Astrocyte (in vitro differentiated cells and primary cell): ENCODE data around the gene CARTPT. TPM values are rescaled to one million over a fixed set of nuclear protein-coding genes. Genes with fewer than 3 reads are reported as not detected.

Experiments
- DNase-seq: peaks from one replicate; pipeline ENCODE4 v3.0.0-alpha.2; 2010; ENCODE audit warnings: low read depth
- FAIRE-seq: peaks from 2 replicates; lab custom pipeline; 2011; peaks lifted over from hg19 to GRCh38; lab: Jason Lieb, UNC
- H2AFZ ChIP-seq: 2 replicates; pipeline ENCODE4 v1.6.0; 2012; ENCODE audit warnings: low read depth, low read length, inconsistent platforms
- H3K27ac ChIP-seq: 2 replicates; pipeline ENCODE4 v1.5.1; 2011; ENCODE audit warnings: low read depth, low read length, inconsistent platforms
- H3K27me3 ChIP-seq: 2 replicates; pipeline ENCODE4 v1.6.0; 2011; ENCODE audit warnings: low read length, inconsistent platforms; ENCODE audit not compliant: insufficient read depth
- H3K36me3 ChIP-seq: 2 replicates; pipeline ENCODE4 v1.5.1; 2011; ENCODE audit warnings: low read length, inconsistent platforms; ENCODE audit not compliant: insufficient read depth
- H3K4me1 ChIP-seq: 2 replicates; pipeline ENCODE4 v1.5.1; 2011; ENCODE audit warnings: low read length, inconsistent platforms; ENCODE audit not compliant: insufficient read depth
- H3K4me2 ChIP-seq: 2 replicates; pipeline ENCODE4 v1.6.0; 2012; ENCODE audit warnings: low read length, inconsistent platforms
- H3K4me3 ChIP-seq: 2 replicates; pipeline ENCODE4 v1.5.1; 2011; ENCODE audit warnings: low read depth, mild to moderate bottlenecking, low read length, inconsistent platforms; ENCODE audit not compliant: insufficient read depth
- H3K79me2 ChIP-seq: 2 replicates; pipeline ENCODE4 v1.6.0; 2012; ENCODE audit warnings: mild to moderate bottlenecking, low read length, inconsistent platforms; ENCODE audit not compliant: insufficient read depth
- H3K9ac ChIP-seq: 2 replicates; pipeline ENCODE4 v1.6.0; 2012; ENCODE audit warnings: mild to moderate bottlenecking, low read length, inconsistent platforms
- H3K9me3 ChIP-seq: 2 replicates; pipeline ENCODE4 v1.5.1; 2012; ENCODE audit warnings: low read depth, mild to moderate bottlenecking, low read length, inconsistent platforms; ENCODE audit not compliant: insufficient read depth
- H4K20me1 ChIP-seq: 2 replicates; pipeline ENCODE4 v1.6.0; 2012; ENCODE audit warnings: low read length, inconsistent platforms; ENCODE audit not compliant: insufficient read depth
- H3K27ac Mint-ChIP-seq: one replicate; pipeline ENCODE4 v1.8.0; 2021; ENCODE audit warnings: mild to moderate bottlenecking, mixed read lengths; ENCODE audit not compliant: unreplicated experiment
- H3K27me3 Mint-ChIP-seq: one replicate; pipeline ENCODE4 v1.8.0; 2021; ENCODE audit warnings: low read depth, mixed read lengths; ENCODE audit not compliant: unreplicated experiment
- H3K36me3 Mint-ChIP-seq: one replicate; pipeline ENCODE4 v1.8.0; 2021; ENCODE audit warnings: low read depth, mixed read lengths; ENCODE audit not compliant: unreplicated experiment
- H3K4me1 Mint-ChIP-seq: one replicate; pipeline ENCODE4 v1.8.0; 2021; ENCODE audit warnings: low read depth, mixed read lengths; ENCODE audit not compliant: unreplicated experiment
- H3K4me3 Mint-ChIP-seq: one replicate; pipeline ENCODE4 v1.8.0; 2021; ENCODE audit warnings: mild to moderate bottlenecking, moderate library complexity, mixed read lengths; ENCODE audit not compliant: unreplicated experiment
- H3K9me3 Mint-ChIP-seq: one replicate; pipeline ENCODE4 v1.8.0; 2021; ENCODE audit warnings: mild to moderate bottlenecking, mixed read lengths; ENCODE audit not compliant: unreplicated experiment
- EZH2 ChIP-seq: IDR thresholded peaks from 2 replicates; pipeline ENCODE4 v1.6.1; 2012; ENCODE audit warnings: mild to moderate bottlenecking, low read length, inconsistent platforms; ENCODE audit not compliant: insufficient read depth
- total RNA-seq: library from RNA; stranded (reverse); gene quantifications from 2 replicates; pipeline ENCODE4 v1.2.1, GENCODE V29; 2021
- TF ChIP-seq, protein P1 (sequence below): IDR thresholded peaks from 2 replicates; pipeline ENCODE4 v1.5.1; 2011; ENCODE audit warnings: low read depth, mild to moderate bottlenecking, inconsistent platforms, low read length, moderate library complexity; ENCODE audit not compliant: insufficient read depth

CARTPT gene
- total RNA-seq, 1 donor from 2014 or later, result not detected

DNA sequence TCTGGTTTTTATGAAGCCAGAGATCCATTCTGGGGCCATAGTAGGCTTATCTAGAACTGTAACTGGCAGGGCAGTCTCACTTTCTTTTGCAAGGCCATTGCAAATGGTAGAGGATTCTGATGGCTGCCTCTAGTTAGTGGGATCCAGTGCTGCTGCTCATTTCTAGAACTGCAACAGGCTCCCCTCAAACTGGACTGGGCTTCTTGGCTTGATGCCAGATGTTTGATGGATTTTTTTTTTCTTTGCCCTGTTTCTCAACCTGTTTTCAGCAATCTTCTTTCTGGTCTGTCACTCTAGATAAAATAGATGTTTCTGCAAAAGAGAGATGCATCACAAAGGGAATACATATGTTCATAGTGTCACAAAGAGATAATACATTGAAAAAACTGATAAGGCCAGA lies 11.9 kb downstream of the CARTPT start:
- H3K4me1 Mint-ChIP-seq, result no peaks in the 10 kb centered on the region
- H3K9me3 Mint-ChIP-seq, result no peaks in the 10 kb centered on the region
- TF ChIP-seq, protein P1, sequence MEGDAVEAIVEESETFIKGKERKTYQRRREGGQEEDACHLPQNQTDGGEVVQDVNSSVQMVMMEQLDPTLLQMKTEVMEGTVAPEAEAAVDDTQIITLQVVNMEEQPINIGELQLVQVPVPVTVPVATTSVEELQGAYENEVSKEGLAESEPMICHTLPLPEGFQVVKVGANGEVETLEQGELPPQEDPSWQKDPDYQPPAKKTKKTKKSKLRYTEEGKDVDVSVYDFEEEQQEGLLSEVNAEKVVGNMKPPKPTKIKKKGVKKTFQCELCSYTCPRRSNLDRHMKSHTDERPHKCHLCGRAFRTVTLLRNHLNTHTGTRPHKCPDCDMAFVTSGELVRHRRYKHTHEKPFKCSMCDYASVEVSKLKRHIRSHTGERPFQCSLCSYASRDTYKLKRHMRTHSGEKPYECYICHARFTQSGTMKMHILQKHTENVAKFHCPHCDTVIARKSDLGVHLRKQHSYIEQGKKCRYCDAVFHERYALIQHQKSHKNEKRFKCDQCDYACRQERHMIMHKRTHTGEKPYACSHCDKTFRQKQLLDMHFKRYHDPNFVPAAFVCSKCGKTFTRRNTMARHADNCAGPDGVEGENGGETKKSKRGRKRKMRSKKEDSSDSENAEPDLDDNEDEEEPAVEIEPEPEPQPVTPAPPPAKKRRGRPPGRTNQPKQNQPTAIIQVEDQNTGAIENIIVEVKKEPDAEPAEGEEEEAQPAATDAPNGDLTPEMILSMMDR, result no peak
- no peak for TF ChIP-seq EZH2
- Histone ChIP-seq H3K4me3 (no peak overlapping the region), H3K36me3 (no peaks in the 10 kb centered on the region), H3K9ac (no peak overlapping the region), H3K79me2 (no peaks in the 10 kb centered on the region), H3K9me3 (no peaks in the 10 kb centered on the region), H3K4me1 (no peaks in the 10 kb centered on the region), H4K20me1 (no peaks in the 10 kb centered on the region), H3K27me3 (peaks cover 24% of the 10 kb centered on the region), H3K4me2 (no peak overlapping the region), H3K27ac (no peak overlapping the region), H2AFZ (no peak overlapping the region)
- H3K27me3 Mint-ChIP-seq, result peaks cover 27% of the 10 kb centered on the region
- DNase-seq (no peak), FAIRE-seq (no peak)
- H3K4me3 Mint-ChIP-seq, result no peak overlapping the region
- H3K27ac Mint-ChIP-seq, result no peak overlapping the region
- H3K36me3 Mint-ChIP-seq, result no peaks in the 10 kb centered on the region

DNA sequence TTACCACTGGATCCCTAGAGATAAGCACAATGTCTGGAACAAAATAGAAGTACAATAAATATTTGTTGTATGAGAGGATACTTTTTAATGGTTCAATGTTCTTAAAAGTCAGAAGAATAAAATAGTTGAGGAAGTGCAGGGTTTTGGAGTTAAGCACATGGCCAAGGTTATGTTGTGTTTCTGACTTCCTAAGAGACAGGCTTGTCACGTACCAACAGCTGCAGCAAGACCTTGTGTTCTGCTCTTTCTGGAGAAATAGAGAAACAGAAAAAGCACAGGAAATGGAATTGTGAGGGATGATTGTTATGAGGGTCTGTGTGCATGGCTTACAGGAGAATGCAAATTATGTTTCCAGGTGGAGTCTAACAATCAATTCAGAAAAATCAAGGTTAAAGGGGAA lies 12.9 kb downstream of the CARTPT start:
- TF ChIP-seq, protein P1, result no peak
- TF ChIP-seq EZH2, result no peak
- Histone ChIP-seq H3K4me1 (no peaks in the 10 kb centered on the region), H3K9ac (no peak overlapping the region), H3K9me3 (no peaks in the 10 kb centered on the region), H2AFZ (no peak overlapping the region), H3K27me3 (peaks cover 18% of the 10 kb centered on the region), H3K27ac (no peak overlapping the region), H3K4me3 (no peak overlapping the region), H3K4me2 (no peak overlapping the region), H3K79me2 (no peaks in the 10 kb centered on the region), H4K20me1 (no peaks in the 10 kb centered on the region), H3K36me3 (no peaks in the 10 kb centered on the region)
- Mint-ChIP-seq H3K9me3 (no peaks in the 10 kb centered on the region), H3K27ac (no peak overlapping the region), H3K4me1 (no peaks in the 10 kb centered on the region), H3K27me3 (peaks cover 24% of the 10 kb centered on the region), H3K36me3 (no peaks in the 10 kb centered on the region), H3K4me3 (no peak overlapping the region)
- no peak for DNase-seq
- FAIRE-seq, result no peak

DNA sequence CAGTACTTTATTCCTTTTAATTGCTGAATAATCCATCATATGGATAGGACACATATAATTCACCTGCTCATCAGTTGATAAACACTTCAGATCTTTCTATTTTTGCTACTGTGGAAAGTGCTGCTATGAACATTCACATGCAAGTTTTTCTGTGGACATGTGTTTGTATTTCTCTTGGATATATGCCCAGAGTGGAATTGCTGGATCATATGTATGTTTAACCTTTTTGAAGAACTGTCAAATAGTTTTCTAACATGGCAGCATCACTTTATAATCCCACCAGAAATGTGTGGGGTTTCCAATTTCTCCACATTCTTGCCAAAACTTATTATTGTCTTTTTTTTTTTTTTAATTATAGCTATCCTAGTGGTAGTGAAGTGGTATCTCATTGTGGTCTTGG lies 15.1 kb downstream of the CARTPT start:
- DNase-seq (no peak), FAIRE-seq (no peak)
- H3K27ac ChIP-seq, result no peak overlapping the region
- no peak overlapping the region for H2AFZ ChIP-seq
- H3K9me3 Mint-ChIP-seq, result no peaks in the 10 kb centered on the region
- no peak overlapping the region for H3K4me2 ChIP-seq
- no peaks in the 10 kb centered on the region for H4K20me1 ChIP-seq
- H3K4me1 ChIP-seq, result no peaks in the 10 kb centered on the region
- no peak for TF ChIP-seq EZH2
- TF ChIP-seq, protein P1, result no peak
- H3K36me3 Mint-ChIP-seq, result no peaks in the 10 kb centered on the region
- no peaks in the 10 kb centered on the region for H3K9me3 ChIP-seq
- H3K4me1 Mint-ChIP-seq, result no peaks in the 10 kb centered on the region
- H3K27me3 Mint-ChIP-seq, result peaks cover 10% of the 10 kb centered on the region
- H3K27ac Mint-ChIP-seq, result no peak overlapping the region
- no peak overlapping the region for H3K4me3 Mint-ChIP-seq
- no peak overlapping the region for H3K4me3 ChIP-seq
- peaks cover 11% of the 10 kb centered on the region for H3K27me3 ChIP-seq
- H3K9ac ChIP-seq, result no peak overlapping the region
- no peaks in the 10 kb centered on the region for H3K36me3 ChIP-seq
- no peaks in the 10 kb centered on the region for H3K79me2 ChIP-seq
